SK-N-SH (cell line): ENCODE data around the gene TRO. TPM values are rescaled to one million over a fixed set of nuclear protein-coding genes. Genes with fewer than 3 reads are reported as not detected.

ENCODE experiments used
- CTCF ChIA-PET: fragments of 300-600, 350-600 bp; formaldehyde crosslinking; extraction: SDS; loops from one replicate; lab custom pipeline; 2021; lab: Yijun Ruan, JAX
- POLR2A ChIA-PET: fragments of 350-600 bp; sonication (Branson Sonifier 250); formaldehyde crosslinking; extraction: SDS; loops from one replicate; lab custom pipeline; 2020; ENCODE audit warnings: antibody characterized with exemption, inconsistent platforms; lab: Yijun Ruan, JAX
- DNase-seq: peaks from one replicate; pipeline ENCODE4 v3.0.0; 2012
- H2AFZ ChIP-seq: fragments of 200-600 bp; sonication (generic); 2 replicates; pipeline ENCODE4 v1.8.1; 2016; ENCODE audit warnings: antibody characterized with exemption, mild to moderate bottlenecking, low read depth
- H3F3A ChIP-seq: fragments of 200-600 bp; sonication (generic); replicated peaks from 2 replicates; pipeline ENCODE3; 2016; ENCODE audit warnings: antibody characterized with exemption, mild to moderate bottlenecking; ENCODE audit not compliant: insufficient read depth
- H3K27ac ChIP-seq, 2 experiments: fragments of 200-500 bp in 1 of 2; fragments of 200-600 bp in 1 of 2; sonication (Bioruptor generic) in 1 of 2; sonication (generic), shearing (Covaris generic) in 1 of 2; 2 replicates each; pipeline versions ENCODE4 v1.5.1 to v1.6.1; 2014 to 2016; ENCODE audit warnings: low read depth in 2 of 2, inconsistent platforms in 1 of 2, low read length in 1 of 2, mild to moderate bottlenecking in 1 of 2, mixed read lengths in 1 of 2
- H3K27me3 ChIP-seq: fragments of 200-600 bp; sonication (generic), shearing (Covaris generic); 2 replicates; pipeline ENCODE4 v1.6.1; 2016; ENCODE audit warnings: mixed run types; ENCODE audit not compliant: insufficient read depth
- H3K36me3 ChIP-seq, 2 experiments: fragments of 200-500 bp in 1 of 2; fragments of 200-600 bp in 1 of 2; sonication (Bioruptor generic) in 1 of 2; sonication (generic) in 1 of 2; replicated peaks in 1 of 2; 2 replicates each; pipeline versions ENCODE3 to v1.5.1; 2014 to 2016; ENCODE audit warnings: low read length in 1 of 2, mild to moderate bottlenecking in 1 of 2; ENCODE audit not compliant: insufficient read depth in 2 of 2, control insufficient read depth in 1 of 2
- H3K4me1 ChIP-seq, 2 experiments: fragments of 200-500 bp in 1 of 2; fragments of 200-600 bp in 1 of 2; sonication (Bioruptor generic) in 1 of 2; sonication (generic), shearing (Covaris generic) in 1 of 2; 2 replicates each; pipeline versions ENCODE4 v1.5.1 to v1.6.1; 2014 to 2016; ENCODE audit warnings: low read depth in 1 of 2, low read length in 1 of 2, mixed run types in 1 of 2; ENCODE audit not compliant: insufficient read depth in 2 of 2, control insufficient read depth in 1 of 2
- H3K4me2 ChIP-seq: fragments of 200-600 bp; sonication (generic), shearing (Covaris generic); 2 replicates; pipeline ENCODE4 v1.6.1; 2017; ENCODE audit warnings: mixed run types
- H3K4me3 ChIP-seq, 2 experiments: fragments of 200-500 bp in 1 of 2; fragments of 200-600 bp in 1 of 2; sonication (Bioruptor generic) in 1 of 2; sonication (generic), shearing (Covaris generic) in 1 of 2; 2 replicates each; pipeline versions ENCODE4 v1.5.1 to v1.8.1; 2014 to 2016; ENCODE audit warnings: low read depth in 2 of 2, inconsistent platforms in 1 of 2, low read length in 1 of 2, mild to moderate bottlenecking in 1 of 2, mixed read lengths in 1 of 2, moderate library complexity in 1 of 2
- H3K79me2 ChIP-seq: fragments of 200-600 bp; sonication (generic); 2 replicates; pipeline ENCODE4 v1.8.1; 2017; ENCODE audit warnings: mild to moderate bottlenecking; ENCODE audit not compliant: insufficient read depth
- H3K9ac ChIP-seq: fragments of 200-600 bp; sonication (generic); 2 replicates; pipeline ENCODE4 v1.6.1; 2017; ENCODE audit warnings: mixed run types
- H3K9me2 ChIP-seq: fragments of 200-600 bp; sonication (generic); 2 replicates; pipeline ENCODE4 v1.6.1; 2017; ENCODE audit warnings: mixed run types
- H3K9me3 ChIP-seq: fragments of 200-600 bp; sonication (generic); 2 replicates; pipeline ENCODE4 v1.6.1; 2017; ENCODE audit warnings: mixed run types, mild to moderate bottlenecking, moderate library complexity
- H4K20me1 ChIP-seq: fragments of 200-600 bp; sonication (generic); 2 replicates; pipeline ENCODE4 v1.6.1; 2017; ENCODE audit warnings: mild to moderate bottlenecking, mixed run types; ENCODE audit not compliant: insufficient read depth
- CHD2 ChIP-seq: fragments of 150-350 bp; IDR thresholded peaks from 2 replicates; pipeline ENCODE4 v1.6.1; 2018; ENCODE audit warnings: low read length; ENCODE audit not compliant: partially characterized antibody
- EP300 ChIP-seq, 2 experiments: IDR thresholded peaks; 2 replicates each; pipeline versions ENCODE4 v1.4.0 to v1.6.1; 2012; ENCODE audit warnings: borderline replicate concordance in 1 of 2, low read depth in 1 of 2, low read length in 1 of 2
- FOXJ3 ChIP-seq: sonication (generic); formaldehyde crosslinking; IDR thresholded peaks from 2 replicates; pipeline ENCODE4 v1.5.1; 2020; ENCODE audit warnings: mild to moderate bottlenecking, missing genetic modification reagents
- FOXM1 ChIP-seq: IDR thresholded peaks from 2 replicates; pipeline ENCODE4 v1.4.0; 2012; ENCODE audit warnings: low read depth, mild to moderate bottlenecking
- JUND ChIP-seq: IDR thresholded peaks from 2 replicates; pipeline ENCODE4 v1.4.0; 2012
- MXI1 ChIP-seq: IDR thresholded peaks from 2 replicates; pipeline ENCODE4 v1.6.1; 2012; ENCODE audit warnings: mild to moderate bottlenecking, low read depth, low read length, improper control_type of control experiment
- NFIC ChIP-seq: IDR thresholded peaks from 2 replicates; pipeline ENCODE4 v1.4.0; 2012; ENCODE audit warnings: borderline replicate concordance
- POLR2AphosphoS5 ChIP-seq: IDR thresholded peaks from 2 replicates; pipeline ENCODE4 v1.6.1; 2012; ENCODE audit warnings: low read depth, low read length
- RAD21 ChIP-seq: IDR thresholded peaks from 2 replicates; pipeline ENCODE4 v1.6.1; 2012; ENCODE audit warnings: mild to moderate bottlenecking, low read length
- RCOR1 ChIP-seq: fragments of 150-350 bp; IDR thresholded peaks from 2 replicates; pipeline ENCODE4 v1.6.1; 2017; ENCODE audit warnings: antibody characterized with exemption, low read length
- REST ChIP-seq: IDR thresholded peaks from 2 replicates; pipeline ENCODE4 v1.6.1; 2012; ENCODE audit warnings: mild to moderate bottlenecking, low read depth, low read length, moderate library complexity
- RXRA ChIP-seq: IDR thresholded peaks from 2 replicates; pipeline ENCODE4 v1.4.0; 2012; ENCODE audit warnings: low read depth, mild to moderate bottlenecking, borderline replicate concordance
- SIN3A ChIP-seq: IDR thresholded peaks from 2 replicates; pipeline ENCODE4 v1.6.1; 2012; ENCODE audit warnings: low read depth, mild to moderate bottlenecking, low read length, moderate library complexity, borderline replicate concordance
- TCF12 ChIP-seq: IDR thresholded peaks from 2 replicates; pipeline ENCODE4 v1.4.0; 2012
- USF1 ChIP-seq: IDR thresholded peaks from 2 replicates; pipeline ENCODE4 v1.4.0; 2012; ENCODE audit warnings: low read depth, borderline replicate concordance
- WGBS: methylation state at CpG from one replicate; pipeline ENCODE4 v1.1.6; 2017; ENCODE audit warnings: low lambda C conversion rate; 5-methylcytosine and 5-hydroxymethylcytosine counted together
- polyA plus RNA-seq, 3 experiments: library from polyadenylated mRNA; depleted of rRNA; stranded (reverse); fragments of >200 nt; gene quantifications; 2 replicates each; pipeline ENCODE4 v1.2.3, GENCODE V29; 2012
- TF ChIP-seq, protein P1 (sequence below): IDR thresholded peaks from 2 replicates; pipeline ENCODE4 v1.4.0; 2012; ENCODE audit warnings: low read depth, borderline replicate concordance

The TRO gene
- polyA plus RNA-seq, 1 of the 3 experiments (the other 2 are of a cell fraction): 59.1 TPM

- no peaks in the 10 kb centered on the region for H4K20me1 ChIP-seq
- no peaks in the 10 kb centered on the region for H3K79me2 ChIP-seq
- H3K9ac ChIP-seq: no peak overlapping the region
- no peaks in the 10 kb centered on the region for H3K9me3 ChIP-seq
- no peak overlapping the region for H3K27ac ChIP-seq
- no peak overlapping the region for H3K4me3 ChIP-seq
- H3K4me1 ChIP-seq: no peaks in the 10 kb centered on the region
- no peaks in the 10 kb centered on the region for H3F3A ChIP-seq
- 59% methylated on average over 9 of the region's 10 CpGs for WGBS
- ChIA-PET CTCF (no interaction called here), POLR2A (no interaction called here)
- no peaks in the 10 kb centered on the region for H3K9me2 ChIP-seq
- DNase-seq: no peak
- peaks cover 2 to 17% of the 10 kb centered on the region in 2 experiments for H3K36me3 ChIP-seq
- no peaks in the 10 kb centered on the region; the same call in 1 of the 2 replicates for H3K27me3 ChIP-seq
- H2AFZ ChIP-seq: no peak overlapping the region
- TF ChIP-seq SIN3A (no peak), REST (no peak), NFIC (no peak), RCOR1 (no peak), JUND (no peak), MXI1 (no peak), TCF12 (no peak)
- H3K4me2 ChIP-seq: no peak overlapping the region
These were observed 12.7 kb downstream of the TRO start for GRCh38 chrX:54933150-54933826.

DNA sequence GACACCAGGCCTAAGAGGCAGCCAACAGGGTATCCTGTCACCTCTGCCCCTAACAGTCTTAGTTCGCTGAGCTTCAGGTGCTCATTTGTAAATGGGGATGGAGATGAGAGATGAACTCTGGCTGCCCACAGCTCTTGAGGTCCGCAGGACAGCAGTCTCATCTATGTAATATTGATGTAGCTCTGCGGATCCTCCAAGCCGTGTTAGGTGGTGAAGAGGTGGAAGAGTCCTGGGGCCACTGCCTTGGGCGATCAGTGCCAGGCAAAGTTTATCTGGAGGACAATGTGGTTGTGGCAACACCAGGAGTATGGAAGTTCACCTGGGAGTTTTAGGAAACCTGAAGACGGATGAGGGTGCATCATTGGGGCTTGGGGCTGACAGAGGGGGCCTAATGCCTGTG, 13.4 kb downstream of the TRO start:
- Histone ChIP-seq H3K9me3 (no peaks in the 10 kb centered on the region), H3K36me3 (peaks cover 0 to 11% of the 10 kb centered on the region in 2 experiments), H3F3A (no peaks in the 10 kb centered on the region), H3K27ac (no peak overlapping the region), H3K4me1 (no peaks in the 10 kb centered on the region), H3K9me2 (no peaks in the 10 kb centered on the region), H2AFZ (no peak overlapping the region), H3K4me2 (no peak overlapping the region), H3K79me2 (no peaks in the 10 kb centered on the region), H4K20me1 (no peaks in the 10 kb centered on the region), H3K9ac (no peak overlapping the region), H3K4me3 (no peak overlapping the region), H3K27me3 (no peaks in the 10 kb centered on the region; the same call in 1 of the 2 replicates)
- DNase-seq: no peak
- ChIA-PET POLR2A (no interaction called here), CTCF (no interaction called here)
- WGBS: 31% methylated on average over 6 of the region's 6 CpGs
- no peak for TF ChIP-seq POLR2AphosphoS5
- TF ChIP-seq CHD2: no peak
- no peak for TF ChIP-seq FOXJ3
- no peak for TF ChIP-seq FOXM1
- no peak for TF ChIP-seq TCF12
- no peak for TF ChIP-seq JUND
- TF ChIP-seq RAD21: no peak
- no peak for TF ChIP-seq RXRA
- no peak for TF ChIP-seq SIN3A
- TF ChIP-seq, protein P1, sequence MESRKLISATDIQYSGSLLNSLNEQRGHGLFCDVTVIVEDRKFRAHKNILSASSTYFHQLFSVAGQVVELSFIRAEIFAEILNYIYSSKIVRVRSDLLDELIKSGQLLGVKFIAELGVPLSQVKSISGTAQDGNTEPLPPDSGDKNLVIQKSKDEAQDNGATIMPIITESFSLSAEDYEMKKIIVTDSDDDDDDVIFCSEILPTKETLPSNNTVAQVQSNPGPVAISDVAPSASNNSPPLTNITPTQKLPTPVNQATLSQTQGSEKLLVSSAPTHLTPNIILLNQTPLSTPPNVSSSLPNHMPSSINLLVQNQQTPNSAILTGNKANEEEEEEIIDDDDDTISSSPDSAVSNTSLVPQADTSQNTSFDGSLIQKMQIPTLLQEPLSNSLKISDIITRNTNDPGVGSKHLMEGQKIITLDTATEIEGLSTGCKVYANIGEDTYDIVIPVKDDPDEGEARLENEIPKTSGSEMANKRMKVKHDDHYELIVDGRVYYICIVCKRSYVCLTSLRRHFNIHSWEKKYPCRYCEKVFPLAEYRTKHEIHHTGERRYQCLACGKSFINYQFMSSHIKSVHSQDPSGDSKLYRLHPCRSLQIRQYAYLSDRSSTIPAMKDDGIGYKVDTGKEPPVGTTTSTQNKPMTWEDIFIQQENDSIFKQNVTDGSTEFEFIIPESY: no peak
- no peak for TF ChIP-seq EP300 (IDR thresholded peaks at IDR 0.05; ENCODE audit: borderline replicate concordance in 1 of 2, low read depth in 1 of 2, low read length in 1 of 2)
- no peak for TF ChIP-seq USF1
- TF ChIP-seq REST: no peak
